PC-9 (cell line): ENCODE results near the gene PROSER2.

ENCODE experiments used
- EZH2 ChIP-seq: fragments of 200-600 bp; sonication (generic); IDR thresholded peaks from 2 replicates; pipeline ENCODE4 v1.8.0; 2017; ENCODE audit warnings: antibody characterized with exemption, low read depth
- TF ChIP-seq, protein P1 (sequence below): fragments of 200-600 bp; sonication (generic); conservative IDR thresholded peaks from 2 replicates; pipeline ENCODE4 v1.6.1; 2017; ENCODE audit warnings: mixed run types, antibody characterized with exemption, mild to moderate bottlenecking, moderate library complexity

DNA sequence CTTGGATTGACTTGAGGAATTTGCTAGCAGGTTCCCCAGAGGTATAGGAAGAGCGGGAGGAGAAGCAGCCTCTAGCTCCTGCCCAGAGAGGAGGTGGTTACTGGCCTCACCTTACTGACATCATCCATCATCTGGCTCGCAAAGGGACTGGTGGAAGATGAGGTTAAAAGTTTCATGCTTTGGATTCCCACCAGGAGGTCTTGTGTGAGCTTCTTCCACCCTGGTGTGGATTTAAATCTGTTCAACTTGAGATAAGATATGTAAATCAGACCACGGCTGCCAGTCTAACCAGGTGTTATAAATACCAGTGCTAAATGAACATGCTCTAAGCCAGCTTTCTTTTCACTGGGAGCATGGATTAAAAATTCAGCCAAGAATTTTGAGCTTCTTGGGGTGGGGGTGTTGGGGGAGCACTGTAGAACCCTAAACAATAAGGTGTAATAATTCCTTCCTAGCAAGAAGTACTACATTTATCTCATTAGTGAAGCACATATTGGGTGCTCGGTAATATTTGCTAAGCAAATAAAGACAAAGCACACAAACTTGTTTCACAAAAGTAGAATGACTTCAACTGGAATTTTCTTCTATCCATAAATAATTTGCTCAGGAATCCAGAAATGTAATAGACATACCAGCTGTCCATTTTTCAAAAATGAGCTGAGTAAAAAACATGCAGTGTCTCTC, 7.8 kb downstream of the PROSER2 start:
- TF ChIP-seq, protein P1, sequence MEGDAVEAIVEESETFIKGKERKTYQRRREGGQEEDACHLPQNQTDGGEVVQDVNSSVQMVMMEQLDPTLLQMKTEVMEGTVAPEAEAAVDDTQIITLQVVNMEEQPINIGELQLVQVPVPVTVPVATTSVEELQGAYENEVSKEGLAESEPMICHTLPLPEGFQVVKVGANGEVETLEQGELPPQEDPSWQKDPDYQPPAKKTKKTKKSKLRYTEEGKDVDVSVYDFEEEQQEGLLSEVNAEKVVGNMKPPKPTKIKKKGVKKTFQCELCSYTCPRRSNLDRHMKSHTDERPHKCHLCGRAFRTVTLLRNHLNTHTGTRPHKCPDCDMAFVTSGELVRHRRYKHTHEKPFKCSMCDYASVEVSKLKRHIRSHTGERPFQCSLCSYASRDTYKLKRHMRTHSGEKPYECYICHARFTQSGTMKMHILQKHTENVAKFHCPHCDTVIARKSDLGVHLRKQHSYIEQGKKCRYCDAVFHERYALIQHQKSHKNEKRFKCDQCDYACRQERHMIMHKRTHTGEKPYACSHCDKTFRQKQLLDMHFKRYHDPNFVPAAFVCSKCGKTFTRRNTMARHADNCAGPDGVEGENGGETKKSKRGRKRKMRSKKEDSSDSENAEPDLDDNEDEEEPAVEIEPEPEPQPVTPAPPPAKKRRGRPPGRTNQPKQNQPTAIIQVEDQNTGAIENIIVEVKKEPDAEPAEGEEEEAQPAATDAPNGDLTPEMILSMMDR = no peak
- no peak for TF ChIP-seq EZH2
